WTC11 (cell line): ENCODE data around the gene GALNT2. TPM values are rescaled to one million over a fixed set of nuclear protein-coding genes. Genes with fewer than 3 reads are reported as not detected.

Source experiments
- ATAC-seq: fragments of 200-7000 bp; cut with Tn5 transposase; 2 replicates; pipeline ENCODE4 v1.10.0; 2021; ENCODE audit warnings: mild to moderate bottlenecking, moderate library complexity
- CTCF ChIA-PET: fragments of 300-600 bp; sonication (Branson Sonifier 250); formaldehyde crosslinking; loops from one replicate; lab custom pipeline; 2021; ENCODE audit warnings: antibody characterized with exemption; lab: Charles Lee
- POLR2A ChIA-PET: fragments of 350-600 bp; sonication (Branson Sonifier 250); formaldehyde crosslinking; loops from one replicate; lab custom pipeline; 2021; ENCODE audit warnings: antibody characterized with exemption; lab: Charles Lee
- DNase-seq: peaks from one replicate; pipeline ENCODE4 v3.0.0; 2021; ENCODE audit warnings: low spot score
- H3K27ac Mint-ChIP-seq: 2 replicates; pipeline ENCODE4 v1.8.0; 2021; ENCODE audit warnings: mixed read lengths
- H3K27me3 Mint-ChIP-seq: 2 replicates; pipeline ENCODE4 v1.8.0; 2021; ENCODE audit warnings: low read depth, mild to moderate bottlenecking, moderate library complexity, mixed read lengths
- H3K36me3 Mint-ChIP-seq: 2 replicates; pipeline ENCODE4 v1.8.0; 2021; ENCODE audit warnings: mixed read lengths
- H3K4me1 Mint-ChIP-seq: 2 replicates; pipeline ENCODE4 v1.8.0; 2022; ENCODE audit warnings: mixed read lengths
- H3K4me3 Mint-ChIP-seq: 2 replicates; pipeline ENCODE4 v1.8.0; 2021; ENCODE audit warnings: mild to moderate bottlenecking, moderate library complexity, mixed read lengths
- H3K9me3 Mint-ChIP-seq: 2 replicates; pipeline ENCODE4 v1.8.0; 2021; ENCODE audit warnings: mixed read lengths
- CBFB ChIP-seq: sonication (generic); formaldehyde crosslinking; IDR thresholded peaks from 2 replicates; pipeline ENCODE4 v1.8.1; 2022; ENCODE audit warnings: mild to moderate bottlenecking, low read depth, missing genetic modification reagents
- CREM ChIP-seq: sonication (generic); formaldehyde crosslinking; IDR thresholded peaks from 2 replicates; pipeline ENCODE4 v1.8.1; 2022; ENCODE audit warnings: mild to moderate bottlenecking, missing genetic modification reagents, moderate library complexity
- EMX1 ChIP-seq: fragments of 250-450 bp; sonication (Bioruptor Pico); IDR thresholded peaks from 2 replicates; pipeline ENCODE4 v1.8.0; 2021; ENCODE audit warnings: mild to moderate bottlenecking
- FOXP1 ChIP-seq: sonication (generic); formaldehyde crosslinking; IDR thresholded peaks from 2 replicates; pipeline ENCODE4 v1.8.0; 2022; ENCODE audit warnings: missing genetic modification reagents, mild to moderate bottlenecking, moderate library complexity, borderline replicate concordance
- GTF2I ChIP-seq: fragments of 250-450 bp; sonication (Bioruptor Pico); conservative IDR thresholded peaks from 2 replicates; pipeline ENCODE4 v1.4.0; 2021; ENCODE audit warnings: mild to moderate bottlenecking
- HMGA2 ChIP-seq: fragments of 250-450 bp; sonication (Bioruptor Pico); IDR thresholded peaks from 2 replicates; pipeline ENCODE4 v1.4.0; 2021; ENCODE audit warnings: mild to moderate bottlenecking, moderate library complexity
- IRF2 ChIP-seq: sonication (generic); formaldehyde crosslinking; IDR thresholded peaks from 2 replicates; pipeline ENCODE4 v1.8.0; 2022; ENCODE audit warnings: low read depth, missing genetic modification reagents, borderline replicate concordance
- JUN ChIP-seq: sonication (generic); formaldehyde crosslinking; IDR thresholded peaks from 2 replicates; pipeline ENCODE4 v1.8.0; 2023; ENCODE audit warnings: mild to moderate bottlenecking, missing genetic modification reagents
- MAX ChIP-seq: sonication (generic); formaldehyde crosslinking; IDR thresholded peaks from 2 replicates; pipeline ENCODE4 v1.8.0; 2022; ENCODE audit warnings: mild to moderate bottlenecking, missing genetic modification reagents
- MLX ChIP-seq: sonication (generic); formaldehyde crosslinking; IDR thresholded peaks from 2 replicates; pipeline ENCODE4 v1.8.1; 2023; ENCODE audit warnings: mild to moderate bottlenecking, missing genetic modification reagents, moderate library complexity
- NFATC4 ChIP-seq: fragments of 250-450 bp; sonication (Bioruptor Pico); IDR thresholded peaks from 2 replicates; pipeline ENCODE4 v1.9.0; 2021; ENCODE audit warnings: mild to moderate bottlenecking
- NFE2L1 ChIP-seq: sonication (generic); formaldehyde crosslinking; IDR thresholded peaks from 2 replicates; pipeline ENCODE4 v1.8.1; 2023; ENCODE audit warnings: missing genetic modification reagents
- NFYB ChIP-seq: sonication (generic); formaldehyde crosslinking; conservative IDR thresholded peaks from 2 replicates; pipeline ENCODE4 v1.8.0; 2022; ENCODE audit warnings: low read depth, missing genetic modification reagents
- NR1H2 ChIP-seq: sonication (generic); formaldehyde crosslinking; IDR thresholded peaks from 2 replicates; pipeline ENCODE4 v1.9.0; 2021; ENCODE audit warnings: mild to moderate bottlenecking, moderate library complexity, missing genetic modification reagents
- NR2C2 ChIP-seq: sonication (generic); formaldehyde crosslinking; IDR thresholded peaks from 2 replicates; pipeline ENCODE4 v1.8.0; 2022; ENCODE audit warnings: mild to moderate bottlenecking, missing genetic modification reagents
- SMAD3 ChIP-seq: sonication (generic); formaldehyde crosslinking; IDR thresholded peaks from 2 replicates; pipeline ENCODE4 v1.8.0; 2022; ENCODE audit warnings: missing genetic modification reagents, mild to moderate bottlenecking, borderline replicate concordance
- SP1 ChIP-seq: sonication (generic); formaldehyde crosslinking; conservative IDR thresholded peaks from 2 replicates; pipeline ENCODE4 v1.8.1; 2022; ENCODE audit warnings: missing genetic modification reagents
- TCF7 ChIP-seq: sonication (generic); formaldehyde crosslinking; IDR thresholded peaks from 2 replicates; pipeline ENCODE4 v1.8.0; 2022; ENCODE audit warnings: mild to moderate bottlenecking, low read depth, missing genetic modification reagents, moderate library complexity
- ZBTB21 ChIP-seq: sonication (generic); formaldehyde crosslinking; IDR thresholded peaks from 2 replicates; pipeline ENCODE4 v1.8.1; 2023; ENCODE audit warnings: mild to moderate bottlenecking, missing genetic modification reagents, borderline replicate concordance
- ZNF263 ChIP-seq: sonication (generic); formaldehyde crosslinking; IDR thresholded peaks from 2 replicates; pipeline ENCODE4 v1.8.1; 2022; ENCODE audit warnings: low read depth, mild to moderate bottlenecking, moderate library complexity, missing genetic modification reagents
- ZNF671 ChIP-seq: fragments of 250-450 bp; sonication (Bioruptor Pico); IDR thresholded peaks from 2 replicates; pipeline ENCODE4 v1.8.0; 2021; ENCODE audit warnings: mild to moderate bottlenecking
- total RNA-seq: library from RNA; stranded (reverse); gene quantifications from 3 replicates; pipeline ENCODE4 v1.2.3, GENCODE V29; 2021
- TF ChIP-seq, protein P1 (sequence below): sonication (generic); formaldehyde crosslinking; IDR thresholded peaks from 2 replicates; pipeline ENCODE4 v1.8.1; 2023; ENCODE audit warnings: mild to moderate bottlenecking, missing genetic modification reagents
- TF ChIP-seq, protein P2 (sequence below): fragments of 250-450 bp; sonication (Bioruptor Pico); IDR thresholded peaks from 2 replicates; pipeline ENCODE4 v1.9.0; 2021; ENCODE audit warnings: mild to moderate bottlenecking
- TF ChIP-seq, protein P3 (sequence below): sonication (generic); formaldehyde crosslinking; IDR thresholded peaks from 2 replicates; pipeline ENCODE4 v1.8.1; 2022; ENCODE audit warnings: mild to moderate bottlenecking, moderate library complexity, missing genetic modification reagents
- TF ChIP-seq, protein P4 (sequence below): fragments of 250-450 bp; sonication (Bioruptor Pico); conservative IDR thresholded peaks from 2 replicates; pipeline ENCODE4 v1.9.0; 2021; ENCODE audit warnings: mild to moderate bottlenecking

GALNT2 gene
- total RNA-seq, 1 experiment from 2014 or later = 74.8 TPM

GRCh38 chr1:230186003-230186863 lies 119.2 kb downstream of the GALNT2 start:
- peak; percentile 30 for DNase-seq
- ChIA-PET POLR2A (no interaction called here), CTCF (no interaction called here)
- peak; percentile 88 for ATAC-seq
- Mint-ChIP-seq H3K27ac (peak overlapping the region; percentile 94), H3K36me3 (peaks cover 25% of the 10 kb centered on the region), H3K27me3 (no peaks in the 10 kb centered on the region), H3K4me3 (peak overlapping the region; percentile 33), H3K9me3 (peaks cover 15% of the 10 kb centered on the region), H3K4me1 (peaks cover 43% of the 10 kb centered on the region)
- no peak for TF ChIP-seq GTF2I (CRISPR knock-in tag)
- TF ChIP-seq, protein P1, sequence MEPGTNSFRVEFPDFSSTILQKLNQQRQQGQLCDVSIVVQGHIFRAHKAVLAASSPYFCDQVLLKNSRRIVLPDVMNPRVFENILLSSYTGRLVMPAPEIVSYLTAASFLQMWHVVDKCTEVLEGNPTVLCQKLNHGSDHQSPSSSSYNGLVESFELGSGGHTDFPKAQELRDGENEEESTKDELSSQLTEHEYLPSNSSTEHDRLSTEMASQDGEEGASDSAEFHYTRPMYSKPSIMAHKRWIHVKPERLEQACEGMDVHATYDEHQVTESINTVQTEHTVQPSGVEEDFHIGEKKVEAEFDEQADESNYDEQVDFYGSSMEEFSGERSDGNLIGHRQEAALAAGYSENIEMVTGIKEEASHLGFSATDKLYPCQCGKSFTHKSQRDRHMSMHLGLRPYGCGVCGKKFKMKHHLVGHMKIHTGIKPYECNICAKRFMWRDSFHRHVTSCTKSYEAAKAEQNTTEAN (CRISPR knock-in tag) = 0 out of 2 replicates have a peak, but pooled peaks have one; percentile 36

GRCh38 chr1:230186874-230187273 lies 119.8 kb downstream of the GALNT2 start:
- DNase-seq (no peak), ATAC-seq (no peak)
- Mint-ChIP-seq H3K4me1 (peaks cover 43% of the 10 kb centered on the region), H3K4me3 (no peak overlapping the region), H3K9me3 (peaks cover 15% of the 10 kb centered on the region), H3K27ac (peak overlapping the region; percentile 16; the same call in 1 of the 2 replicates), H3K36me3 (peaks cover 25% of the 10 kb centered on the region), H3K27me3 (no peaks in the 10 kb centered on the region)
- no peak for TF ChIP-seq ZNF671 (CRISPR knock-in tag)
- no peak for TF ChIP-seq SP1
- TF ChIP-seq MAX (CRISPR knock-in tag) = no peak
- no peak for TF ChIP-seq NFYB (CRISPR knock-in tag)
- TF ChIP-seq, protein P2, sequence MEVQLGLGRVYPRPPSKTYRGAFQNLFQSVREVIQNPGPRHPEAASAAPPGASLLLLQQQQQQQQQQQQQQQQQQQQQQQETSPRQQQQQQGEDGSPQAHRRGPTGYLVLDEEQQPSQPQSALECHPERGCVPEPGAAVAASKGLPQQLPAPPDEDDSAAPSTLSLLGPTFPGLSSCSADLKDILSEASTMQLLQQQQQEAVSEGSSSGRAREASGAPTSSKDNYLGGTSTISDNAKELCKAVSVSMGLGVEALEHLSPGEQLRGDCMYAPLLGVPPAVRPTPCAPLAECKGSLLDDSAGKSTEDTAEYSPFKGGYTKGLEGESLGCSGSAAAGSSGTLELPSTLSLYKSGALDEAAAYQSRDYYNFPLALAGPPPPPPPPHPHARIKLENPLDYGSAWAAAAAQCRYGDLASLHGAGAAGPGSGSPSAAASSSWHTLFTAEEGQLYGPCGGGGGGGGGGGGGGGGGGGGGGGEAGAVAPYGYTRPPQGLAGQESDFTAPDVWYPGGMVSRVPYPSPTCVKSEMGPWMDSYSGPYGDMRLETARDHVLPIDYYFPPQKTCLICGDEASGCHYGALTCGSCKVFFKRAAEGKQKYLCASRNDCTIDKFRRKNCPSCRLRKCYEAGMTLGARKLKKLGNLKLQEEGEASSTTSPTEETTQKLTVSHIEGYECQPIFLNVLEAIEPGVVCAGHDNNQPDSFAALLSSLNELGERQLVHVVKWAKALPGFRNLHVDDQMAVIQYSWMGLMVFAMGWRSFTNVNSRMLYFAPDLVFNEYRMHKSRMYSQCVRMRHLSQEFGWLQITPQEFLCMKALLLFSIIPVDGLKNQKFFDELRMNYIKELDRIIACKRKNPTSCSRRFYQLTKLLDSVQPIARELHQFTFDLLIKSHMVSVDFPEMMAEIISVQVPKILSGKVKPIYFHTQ (CRISPR knock-in tag) = no peak
- no peak for TF ChIP-seq ZBTB21 (CRISPR knock-in tag)
- no peak for TF ChIP-seq TCF7
- no peak for TF ChIP-seq CREM (CRISPR knock-in tag)
- no peak for TF ChIP-seq ZNF263 (CRISPR knock-in tag)
- POLR2A ChIA-PET = no interaction called here
- CTCF ChIA-PET = no interaction called here

- 0 out of 2 replicates have a peak overlapping the region, but pooled peaks have one; percentile 16 for H3K27ac Mint-ChIP-seq
- ATAC-seq (no peak), DNase-seq (no peak)
- no peaks in the 10 kb centered on the region for H3K27me3 Mint-ChIP-seq
- CTCF ChIA-PET = no interaction called here
- peaks cover 15% of the 10 kb centered on the region for H3K9me3 Mint-ChIP-seq
- POLR2A ChIA-PET = no interaction called here
- H3K4me1 Mint-ChIP-seq = peaks cover 46% of the 10 kb centered on the region
- H3K4me3 Mint-ChIP-seq = no peak overlapping the region
- peaks cover 25% of the 10 kb centered on the region for H3K36me3 Mint-ChIP-seq
- TF ChIP-seq GTF2I (CRISPR knock-in tag) (no peak), CBFB (CRISPR knock-in tag) (no peak), NR1H2 (CRISPR knock-in tag) (no peak), JUN (CRISPR knock-in tag) (no peak), NFE2L1 (no peak), MLX (CRISPR knock-in tag) (no peak), FOXP1 (CRISPR knock-in tag) (no peak), IRF2 (no peak), HMGA2 (CRISPR knock-in tag) (no peak), NFATC4 (no peak), NR2C2 (CRISPR knock-in tag) (no peak), EMX1 (no peak), SMAD3 (CRISPR knock-in tag) (no peak)
- TF ChIP-seq, protein P3, sequence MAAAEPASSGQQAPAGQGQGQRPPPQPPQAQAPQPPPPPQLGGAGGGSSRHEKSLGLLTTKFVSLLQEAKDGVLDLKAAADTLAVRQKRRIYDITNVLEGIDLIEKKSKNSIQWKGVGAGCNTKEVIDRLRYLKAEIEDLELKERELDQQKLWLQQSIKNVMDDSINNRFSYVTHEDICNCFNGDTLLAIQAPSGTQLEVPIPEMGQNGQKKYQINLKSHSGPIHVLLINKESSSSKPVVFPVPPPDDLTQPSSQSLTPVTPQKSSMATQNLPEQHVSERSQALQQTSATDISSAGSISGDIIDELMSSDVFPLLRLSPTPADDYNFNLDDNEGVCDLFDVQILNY (CRISPR knock-in tag) = no peak
- TF ChIP-seq, protein P4, sequence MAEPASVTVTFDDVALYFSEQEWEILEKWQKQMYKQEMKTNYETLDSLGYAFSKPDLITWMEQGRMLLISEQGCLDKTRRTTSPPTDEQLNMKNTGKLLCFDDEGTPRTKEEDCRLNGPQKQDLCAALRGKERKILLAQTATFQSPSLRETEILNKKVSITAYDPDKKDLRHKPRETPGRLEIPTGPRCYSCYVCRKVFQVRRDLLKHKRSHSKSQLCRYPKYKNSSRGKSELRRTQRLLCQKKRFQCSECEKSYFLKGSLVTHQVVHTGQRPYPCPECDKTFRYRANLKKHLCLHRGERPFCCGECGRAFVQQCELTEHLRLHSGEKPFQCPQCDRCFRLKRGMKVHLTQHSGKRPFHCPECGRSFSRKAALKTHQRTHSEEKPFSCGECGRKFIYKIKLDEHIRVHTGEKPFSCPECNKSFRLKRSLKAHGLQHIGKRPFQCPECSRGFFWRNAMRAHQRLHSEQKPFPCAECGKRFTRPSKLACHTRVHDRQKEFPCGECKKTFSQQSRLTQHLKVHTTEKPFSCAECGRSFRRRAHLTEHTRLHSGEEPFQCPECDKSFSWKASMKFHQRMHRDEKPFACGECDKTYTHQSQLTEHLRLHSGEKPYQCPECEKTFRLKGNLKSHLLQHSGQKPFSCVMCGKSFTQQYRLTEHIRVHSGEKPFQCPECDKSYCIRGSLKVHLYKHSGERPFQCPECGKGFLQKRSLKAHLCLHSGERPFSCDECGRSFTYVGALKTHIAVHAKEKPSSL (CRISPR knock-in tag) = no peak
Measured at GRCh38 chr1:230187290-230187689, 120.3 kb downstream of the GALNT2 start.
